HL-60 (cell line): ENCODE measurements around the gene PRDM11.

Experiments
- DNase-seq, 2 experiments: peaks; one replicate each; pipeline ENCODE4 v3.0.0-alpha.2; 2010 to 2020; ENCODE audit warnings: low read depth in 1 of 2, low spot score in 1 of 2
- H3K27ac ChIP-seq: fragments of 250-450 bp; sonication (Bioruptor Pico); replicated peaks from 2 replicates; pipeline ENCODE4 v1.5.1; 2020; ENCODE audit warnings: mild to moderate bottlenecking, moderate library complexity
- H3K27me3 ChIP-seq: fragments of 250-450 bp; sonication (Bioruptor Pico); 2 replicates; pipeline ENCODE4 v1.5.1; 2021; ENCODE audit warnings: mild to moderate bottlenecking, moderate library complexity; ENCODE audit not compliant: insufficient read depth, poor library complexity, severe bottlenecking
- H3K4me3 ChIP-seq: replicated peaks from 2 replicates; pipeline ENCODE4 v1.5.1; 2011; ENCODE audit warnings: mild to moderate bottlenecking, control low read depth, low read length; ENCODE audit not compliant: insufficient read depth
- CTCF ChIP-seq: IDR thresholded peaks from one replicate; pipeline ENCODE4 v1.5.1; 2011; ENCODE audit warnings: low read length, control low read depth, inconsistent platforms; ENCODE audit not compliant: insufficient read depth
- GABPA ChIP-seq: IDR thresholded peaks from 2 replicates; pipeline ENCODE4 v1.6.1; 2012; ENCODE audit warnings: low read depth
- POLR2AphosphoS5 ChIP-seq: IDR thresholded peaks from 2 replicates; pipeline ENCODE4 v1.6.1; 2012; ENCODE audit warnings: low read depth
- REST ChIP-seq: IDR thresholded peaks from 2 replicates; pipeline ENCODE4 v1.6.1; 2012; ENCODE audit warnings: low read depth; ENCODE audit not compliant: insufficient replicate concordance
- SPI1 ChIP-seq: IDR thresholded peaks from 2 replicates; pipeline ENCODE4 v1.6.1; 2012; ENCODE audit warnings: low read depth, mild to moderate bottlenecking, borderline replicate concordance

Gene PRDM11

GRCh38 chr11:45224766-45225165 lies 78.3 kb downstream of the PRDM11 start:
- TF ChIP-seq SPI1 (no peak), POLR2AphosphoS5 (no peak), GABPA (no peak), CTCF (no peak), REST (no peak)
- no peak overlapping the region for H3K27ac ChIP-seq

GRCh38 chr11:45225277-45225676 lies 78.8 kb downstream of the PRDM11 start:
- no peak for DNase-seq
- H3K27ac ChIP-seq: no peak overlapping the region
- no peak overlapping the region for H3K4me3 ChIP-seq
- H3K27me3 ChIP-seq: no peaks in the 10 kb centered on the region
- TF ChIP-seq GABPA (no peak), POLR2AphosphoS5 (no peak), CTCF (no peak), REST (no peak), SPI1 (no peak)

More at GRCh38 chr11:45224766-45225165, 78.3 kb downstream of the PRDM11 start:
- H3K27me3 ChIP-seq: no peaks in the 10 kb centered on the region
- no peak for DNase-seq
- H3K4me3 ChIP-seq: no peak overlapping the region

GRCh38 chr11:45225961-45226871 lies 79.8 kb downstream of the PRDM11 start:
- H3K4me3 ChIP-seq: no peak overlapping the region
- DNase-seq: no peak
- no peak for TF ChIP-seq SPI1
- TF ChIP-seq REST: no peak
- no peak for TF ChIP-seq GABPA
- TF ChIP-seq CTCF: no peak
- no peak for TF ChIP-seq POLR2AphosphoS5
- no peaks in the 10 kb centered on the region for H3K27me3 ChIP-seq
- H3K27ac ChIP-seq: no peak overlapping the region
